Measurements from ENCODE around the gene SFSWAP. TPM values are rescaled to one million over a fixed set of nuclear protein-coding genes. Genes with fewer than 3 reads are reported as not detected.
A peak's percentile ranks its signal among the peaks of the same experiment; 100 is the strongest.

Gene SFSWAP
- total and polyA plus RNA-seq, 2 of the 8 experiments (the other 6 are each of a cell fraction or from before 2014, with no cell fraction given) = 36.5 to 49.5 TPM

- H3K4ac ChIP-seq (replicated peaks; ENCODE audit: insufficient read length, low read depth, low read length) = no peak overlapping the region
- H2BK15ac ChIP-seq (ENCODE audit: low read length) = no peak overlapping the region
- 93% methylated on average over 16 of the region's 17 CpGs; no CpG with 5 or more reads in 1 of the 2 experiments for WGBS, 2 experiments (ENCODE audit: extremely low coverage in 1 of 2, insufficient coverage in 1 of 2, insufficient read length in 1 of 2, insufficient replicate concordance in 2 of 2, low coverage in 1 of 2, low lambda C conversion rate in 2 of 2, missing lambda C conversion rate in 1 of 2)
- peaks cover 8 to 20% (median 12%) of the 10 kb centered on the region in 4 experiments for H3K4me1 ChIP-seq (replicated peaks in 1 of 4; ENCODE audit: control insufficient read depth in 3 of 4, insufficient read depth in 4 of 4, low read length in 3 of 4)
- ChIA-PET POLR2A (ENCODE audit: partially characterized antibody) (interaction anchor here (0.8 to 3.4 kb wide), 2 partner anchors 8 to 64 kb away, joined by 3 to 13 read pairs; no protein-coding TSS in a partner anchor), CTCF (ENCODE audit: partially characterized antibody) (interaction anchor here (1.0 to 4.0 kb wide), 6 partner anchors 9 to 61 kb away, joined by 3 to 24 read pairs (median 4); no protein-coding TSS in a partner anchor)
- H4K5ac ChIP-seq (ENCODE audit: insufficient read length, low read depth, low read length) = no peak overlapping the region
- no peak overlapping the region for H2AK5ac ChIP-seq (ENCODE audit: low read depth, low read length)
- no peak overlapping the region for H3K18ac ChIP-seq (ENCODE audit: extremely low read depth, low read length)
- H3K9ac ChIP-seq (replicated peaks in 1 of 4; ENCODE audit: extremely low read depth in 1 of 4, low read depth in 3 of 4, low read length in 3 of 4) = no peak overlapping the region
- H3K56ac ChIP-seq (replicated peaks; ENCODE audit: insufficient read length, low read depth, low read length) = no peak overlapping the region
- FAIRE-seq (no peak), DNase-seq (ENCODE audit: low read depth in 1 of 2, low spot score in 2 of 2) (no peak)
- no peak overlapping the region for H2BK12ac ChIP-seq (ENCODE audit: low read depth, low read length)
- no peak overlapping the region for H4K91ac ChIP-seq (replicated peaks; ENCODE audit: insufficient read length, low read length)
- no peak overlapping the region for H3K4me2 ChIP-seq (ENCODE audit: insufficient read depth in 1 of 2, low read depth in 2 of 2, low read length in 2 of 2)
- no peak overlapping the region for H3K27ac ChIP-seq (ENCODE audit: low read depth, low read length)
- no peak overlapping the region for H2BK120ac ChIP-seq (replicated peaks; ENCODE audit: low read depth, low read length)
- H4K20me1 ChIP-seq (replicated peaks in 1 of 2; ENCODE audit: control insufficient read depth in 1 of 2, insufficient read depth in 2 of 2, low read length in 2 of 2) = peaks cover 0 to 3% of the 10 kb centered on the region in 2 experiments
- no peak for TF ChIP-seq SP4 (IDR thresholded peaks at IDR 0.05; ENCODE audit: low read length)
- peak in 1 of 3 experiments; percentile 28; a peak in 1 of 4 replicates for TF ChIP-seq CTCF (IDR thresholded peaks at IDR 0.05; ENCODE audit: control extremely low read depth in 1 of 3, insufficient read depth in 1 of 3, low read depth in 1 of 3, low read length in 3 of 3)
- H3K36me3 ChIP-seq (ENCODE audit: control insufficient read depth in 2 of 4, insufficient read depth in 4 of 4, low read length in 3 of 4) = peaks cover 2 to 25% (median 16%) of the 10 kb centered on the region in 4 experiments; a peak in 7 of 8 replicates
- no peaks in the 10 kb centered on the region for H3K79me2 ChIP-seq (ENCODE audit: control insufficient read depth in 1 of 2, insufficient read depth in 2 of 2, low read length in 2 of 2)
- H3K79me1 ChIP-seq (ENCODE audit: low read depth, low read length) = no peaks in the 10 kb centered on the region
- H3K9me3 ChIP-seq (ENCODE audit: insufficient read depth in 2 of 2, low read depth in 1 of 2, low read length in 1 of 2) = no peaks in the 10 kb centered on the region
- H3K4me3 ChIP-seq (ENCODE audit: extremely low read depth in 1 of 4, insufficient read depth in 2 of 4, low read depth in 3 of 4, low read length in 4 of 4) = no peak overlapping the region
- no peak overlapping the region for H4K8ac ChIP-seq (ENCODE audit: extremely low read depth, insufficient read depth, low read length)
- H2BK5ac ChIP-seq (ENCODE audit: low read depth, low read length) = peak overlapping the region; percentile 69; the same call in 1 of the 2 replicates
- no peak overlapping the region for H3K14ac ChIP-seq (ENCODE audit: insufficient read length)
- H2AFZ ChIP-seq (ENCODE audit: low read length) = no peak overlapping the region
- H3K23ac ChIP-seq (ENCODE audit: insufficient read length) = no peak overlapping the region
- no peaks in the 10 kb centered on the region for H3K23me2 ChIP-seq (ENCODE audit: low read depth, low read length)
- no peak overlapping the region for H2BK20ac ChIP-seq (ENCODE audit: low read length)
- no peaks in the 10 kb centered on the region for H3K27me3 ChIP-seq (replicated peaks in 1 of 4; ENCODE audit: control insufficient read depth in 3 of 4, extremely low read depth in 1 of 4, insufficient read depth in 3 of 4, low read length in 3 of 4)
These were observed 76.3 kb downstream of the SFSWAP start for GRCh38 chr12:131787143-131787660.
